Non-pigmented ciliary epithelial cell (primary cell): ENCODE results near the gene OR52E6.

Source experiments
- DNase-seq: peaks from one replicate; pipeline ENCODE4 v3.0.0-alpha.2; 2010; ENCODE audit warnings: low read depth

OR52E6 gene

DNA sequence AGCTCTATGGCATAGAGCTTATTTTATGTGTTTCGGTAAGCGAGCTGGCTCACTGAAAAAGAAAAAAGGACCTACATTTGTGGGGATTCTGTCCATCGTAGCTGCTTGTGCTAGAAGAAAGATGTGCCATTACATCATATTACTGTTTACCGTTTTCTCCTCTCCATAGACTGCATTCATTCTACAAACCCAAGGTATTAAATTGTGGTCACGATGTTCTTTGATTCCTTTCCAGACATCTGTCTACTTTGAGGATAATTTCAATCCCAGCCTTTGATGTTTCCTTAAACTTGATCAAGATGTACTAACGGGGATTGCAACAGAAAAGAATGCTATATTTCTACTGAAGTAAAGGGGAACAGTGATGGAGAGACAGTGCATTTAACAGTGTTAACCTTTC is 45.2 kb downstream of the OR52E6 start:
- DNase-seq: no peak

DNA sequence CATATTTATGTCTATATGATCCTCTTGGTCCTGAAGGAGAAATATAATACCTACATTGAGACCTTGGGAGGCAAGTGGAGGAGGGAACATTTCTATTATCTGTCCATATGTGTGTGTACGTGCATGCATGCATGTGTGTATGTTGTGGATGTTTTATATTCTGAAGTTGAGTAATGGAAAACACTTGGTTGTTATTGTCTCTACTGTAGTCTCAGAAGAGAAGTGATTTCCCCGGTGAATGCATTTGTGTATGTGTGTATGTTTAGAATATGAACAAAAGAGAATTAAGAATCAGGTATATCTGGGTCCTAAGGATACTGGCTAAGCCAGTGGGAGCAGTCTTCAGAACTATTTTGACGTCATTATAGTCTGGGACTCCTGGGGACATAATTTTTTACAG is 50.5 kb downstream of the OR52E6 start, which contains the start of gene OR52N1:
Gene OR52N1 (minus strand): TSS at position 101 of the 400 bp plus-strand sequence. CDS start 2,449 bp downstream, outside the sequence.
- no peak for DNase-seq
